ENCODE data around the gene RNF43. TPM values are rescaled to one million over a fixed set of nuclear protein-coding genes. Genes with fewer than 3 reads are reported as not detected.
"Not testable (repeated sequence)": the region's sequence is repeated elsewhere in the genome, so short reads cannot be mapped to it uniquely, and the experiment has no call there.

RNF43 gene
- total RNA-seq, 1 donor, result not detected

- no peak for DNase-seq (ENCODE audit: low read depth)
- no peak overlapping the region for H3K4me3 ChIP-seq (ENCODE audit: low read depth, low read length)
- no peak for TF ChIP-seq CTCF (IDR thresholded peaks at IDR 0.05; ENCODE audit: insufficient read depth, low read depth, low read length)
Observed at GRCh38 chr17:58399974-58400373, 17.4 kb downstream of the RNF43 start.

GRCh38 chr17:58398574-58399266 is 18.6 kb downstream of the RNF43 start:
- TF ChIP-seq CTCF (IDR thresholded peaks at IDR 0.05; ENCODE audit: insufficient read depth, low read depth, low read length), result no peak
- DNase-seq (ENCODE audit: low read depth), result no peak
- H3K4me3 ChIP-seq (ENCODE audit: low read depth, low read length), result no peak overlapping the region

GRCh38 chr17:58397421-58397820 is 19.9 kb downstream of the RNF43 start:
- not testable (repeated sequence) for H3K4me3 ChIP-seq (ENCODE audit: low read depth, low read length); DNase-seq (ENCODE audit: low read depth)

GRCh38 chr17:58396173-58396572 is 21.2 kb downstream of the RNF43 start:
- DNase-seq (ENCODE audit: low read depth), result no peak
- no peak overlapping the region for H3K4me3 ChIP-seq (ENCODE audit: low read depth, low read length)
- no peak for TF ChIP-seq CTCF (IDR thresholded peaks at IDR 0.05; ENCODE audit: insufficient read depth, low read depth, low read length)

- no peak for TF ChIP-seq CTCF (IDR thresholded peaks at IDR 0.05; ENCODE audit: insufficient read depth, low read depth, low read length)
Observed at GRCh38 chr17:58394534-58395223, 22.7 kb downstream of the RNF43 start.

GRCh38 chr17:58391302-58391984 is 25.9 kb downstream of the RNF43 start:
- H3K4me3 ChIP-seq (ENCODE audit: low read depth, low read length), result no peak overlapping the region
- DNase-seq (ENCODE audit: low read depth), result no peak
- TF ChIP-seq CTCF (IDR thresholded peaks at IDR 0.05; ENCODE audit: insufficient read depth, low read depth, low read length), result no peak

More at GRCh38 chr17:58394534-58395223, 22.7 kb downstream of the RNF43 start:
- DNase-seq (ENCODE audit: low read depth), result no peak
- no peak overlapping the region for H3K4me3 ChIP-seq (ENCODE audit: low read depth, low read length)

GRCh38 chr17:58390884-58391283 is 26.4 kb downstream of the RNF43 start:
- DNase-seq (ENCODE audit: low read depth), result no peak
- no peak overlapping the region for H3K4me3 ChIP-seq (ENCODE audit: low read depth, low read length)
- TF ChIP-seq CTCF (IDR thresholded peaks at IDR 0.05; ENCODE audit: insufficient read depth, low read depth, low read length), result no peak
